Measurements from ENCODE around the gene HDGFL2.
A peak's percentile ranks its signal among the peaks of the same experiment; 100 is the strongest.

Gene HDGFL2

GRCh38 chr19:4471403-4472173, 509 bp upstream of the HDGFL2 start:
- peak; percentile 100 for DNase-seq

- no peak for DNase-seq
Observed at GRCh38 chr19:4473011-4473762, 1.1 kb downstream of the HDGFL2 start.

GRCh38 chr19:4473763-4474513, 1.8 kb downstream of the HDGFL2 start:
- DNase-seq = no peak

DNA sequence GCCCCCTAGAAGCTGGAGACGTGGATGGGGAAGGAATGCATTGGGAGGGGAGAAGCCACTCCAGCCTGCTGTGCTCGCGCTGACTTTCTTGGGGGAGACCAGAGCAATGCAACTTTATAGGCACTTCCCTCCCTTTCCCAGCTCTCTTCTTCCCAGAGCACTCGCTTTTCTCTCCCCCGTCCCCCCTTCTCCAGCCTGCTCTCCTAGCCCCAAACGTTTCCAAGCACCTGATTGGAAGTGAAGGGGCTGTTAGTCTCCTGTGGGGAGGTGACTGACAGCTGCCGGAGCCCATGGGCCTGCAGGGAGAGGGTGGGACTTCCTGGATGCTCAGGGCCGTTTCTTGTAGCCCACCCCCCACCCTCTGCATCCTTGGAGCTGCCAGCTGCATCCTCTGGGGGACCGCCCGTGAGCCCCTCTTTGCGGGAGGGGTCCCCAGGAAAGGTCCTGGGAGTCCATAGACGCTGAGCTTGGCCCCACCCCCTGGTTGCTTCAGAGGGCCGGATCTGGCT, 2.5 kb downstream of the HDGFL2 start:
- DNase-seq = no peak

GRCh38 chr19:4477034-4477801, 5.1 kb downstream of the HDGFL2 start:
- DNase-seq = no peak

DNA sequence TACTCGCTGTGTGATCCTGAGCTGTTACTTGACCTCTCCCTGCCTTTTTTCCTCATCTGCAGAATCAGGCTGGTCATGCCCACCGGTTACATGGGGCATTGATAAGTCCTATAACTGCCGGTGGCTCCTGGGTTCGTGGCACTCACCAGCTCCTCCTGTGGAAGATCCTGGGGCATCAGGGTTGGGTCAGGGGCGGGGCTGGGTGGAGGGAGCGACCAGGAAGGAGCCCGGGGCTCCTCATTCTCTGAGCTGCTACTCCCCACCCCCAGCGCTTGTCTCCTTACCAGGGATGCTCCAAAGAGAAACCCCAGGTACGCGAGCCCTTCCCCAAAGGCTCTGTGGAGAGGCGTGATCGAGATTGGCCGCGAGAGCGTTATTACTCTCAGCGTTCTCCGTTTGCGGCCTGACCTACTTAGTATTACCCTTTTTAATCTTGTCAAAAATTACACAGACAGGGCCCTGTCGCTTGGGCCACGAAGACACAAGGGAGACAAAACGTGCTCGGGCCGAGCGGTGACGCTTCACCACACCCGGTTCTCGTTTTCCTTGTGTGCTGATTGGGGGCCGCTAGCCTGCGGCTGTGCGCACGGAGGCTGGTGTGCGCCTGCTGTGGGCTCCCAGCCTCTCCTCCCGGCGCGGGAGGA, 10.7 kb downstream of the HDGFL2 start:
- no peak for DNase-seq

GRCh38 chr19:4483385-4483784, 11.3 kb downstream of the HDGFL2 start:
- DNase-seq = no peak

DNA sequence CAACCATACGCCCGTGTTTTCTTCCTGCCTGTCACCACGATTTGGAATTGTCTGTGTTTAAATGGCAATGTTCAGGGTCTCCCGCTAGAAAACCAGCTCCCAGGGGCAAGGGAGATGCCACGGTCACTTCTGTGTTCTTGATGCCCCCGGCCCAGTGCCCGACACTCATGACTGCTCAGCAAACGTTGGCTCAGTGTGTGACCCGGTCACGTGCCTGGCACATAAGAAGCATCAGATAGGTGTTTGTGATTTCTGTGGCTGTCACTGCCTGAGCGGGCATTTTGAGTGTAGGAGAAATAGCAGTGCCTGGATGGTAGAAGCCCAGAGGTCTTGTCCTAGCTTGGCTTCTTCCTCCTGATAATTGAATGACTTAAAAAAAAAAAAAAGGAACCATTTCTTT, 15.5 kb downstream of the HDGFL2 start:
- DNase-seq = no peak

DNA sequence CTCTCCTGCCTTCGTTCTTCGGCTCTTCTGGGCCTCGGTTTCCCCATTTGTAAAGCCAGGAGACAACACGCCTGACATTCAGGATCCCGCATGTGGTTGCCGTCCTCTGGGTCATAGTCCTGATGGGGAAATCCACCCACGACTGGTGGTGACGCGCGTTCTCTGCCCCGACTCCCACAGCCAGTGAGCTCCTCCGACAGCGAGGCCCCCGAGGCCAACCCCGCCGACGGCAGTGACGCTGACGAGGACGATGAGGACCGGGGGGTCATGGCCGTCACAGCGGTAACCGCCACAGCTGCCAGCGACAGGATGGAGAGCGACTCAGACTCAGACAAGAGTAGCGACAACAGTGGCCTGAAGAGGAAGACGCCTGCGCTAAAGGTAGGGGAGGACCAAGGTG, 16.4 kb downstream of the HDGFL2 start:
- DNase-seq = no peak

GRCh38 chr19:4491446-4491845, 19.3 kb downstream of the HDGFL2 start:
- DNase-seq = no peak

GRCh38 chr19:4492337-4493103, 20.4 kb downstream of the HDGFL2 start:
- no peak for DNase-seq

DNA sequence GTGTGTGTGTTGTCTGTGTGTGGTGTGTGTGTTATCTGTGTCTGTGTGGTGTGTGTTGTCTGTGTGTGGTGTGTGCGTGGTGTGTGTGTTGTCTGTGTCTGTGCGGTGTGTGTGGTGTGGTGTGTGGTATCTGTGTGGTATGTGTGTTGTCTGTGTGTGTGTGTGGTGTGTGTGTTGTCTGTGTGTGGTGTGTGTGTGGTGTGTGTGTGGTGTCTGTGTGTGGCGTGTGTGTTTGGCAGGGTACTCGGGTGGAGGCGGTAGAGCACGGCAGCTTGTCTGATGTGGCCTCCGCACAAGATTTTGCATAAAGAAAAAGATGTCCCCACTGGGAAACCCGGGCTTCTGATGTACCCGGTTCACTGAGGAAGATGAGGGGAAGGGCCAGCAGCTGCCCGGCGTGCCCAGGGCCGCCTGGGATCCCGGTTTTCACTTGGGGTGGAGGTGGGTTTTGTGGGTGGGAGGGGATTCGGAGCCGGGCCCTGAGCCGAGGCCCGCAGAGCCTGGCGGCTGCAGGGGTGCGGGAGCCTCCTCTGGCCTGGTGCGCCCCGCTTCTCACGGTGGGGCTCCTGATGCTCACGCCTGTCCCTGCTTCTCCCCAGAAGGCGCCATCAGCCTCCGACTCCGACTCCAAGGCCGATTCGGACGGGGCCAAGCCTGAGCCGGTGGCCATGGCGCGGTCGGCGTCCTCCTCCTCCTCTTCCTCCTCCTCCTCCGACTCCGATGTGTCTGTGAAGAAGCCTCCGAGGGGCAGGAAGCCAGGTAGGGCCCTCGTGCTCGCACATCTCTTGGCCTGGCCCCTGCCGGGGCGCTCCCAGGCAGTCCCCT, 21.2 kb downstream of the HDGFL2 start:
- DNase-seq = no peak

GRCh38 chr19:4493929-4494690, 22.0 kb downstream of the HDGFL2 start:
- DNase-seq = no peak

DNA sequence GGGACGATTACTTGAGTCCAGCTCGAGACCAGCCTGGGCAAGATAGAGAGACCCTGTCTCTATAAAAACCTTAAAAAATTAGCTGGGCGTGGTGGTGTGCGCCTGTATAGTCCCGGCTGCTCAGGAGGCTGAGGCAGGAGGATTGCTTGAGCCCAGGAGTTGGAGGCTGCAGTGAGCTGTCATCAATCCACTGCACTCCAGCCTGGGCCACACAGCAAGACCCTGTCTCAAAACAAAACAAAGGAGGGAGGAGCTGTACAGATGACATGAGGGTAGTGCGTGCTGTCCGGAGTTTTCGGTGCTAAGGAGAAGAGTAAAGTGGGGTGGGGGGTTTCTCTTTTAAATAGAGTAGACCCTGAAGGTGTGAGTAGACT, 22.6 kb downstream of the HDGFL2 start:
- DNase-seq = no peak

DNA sequence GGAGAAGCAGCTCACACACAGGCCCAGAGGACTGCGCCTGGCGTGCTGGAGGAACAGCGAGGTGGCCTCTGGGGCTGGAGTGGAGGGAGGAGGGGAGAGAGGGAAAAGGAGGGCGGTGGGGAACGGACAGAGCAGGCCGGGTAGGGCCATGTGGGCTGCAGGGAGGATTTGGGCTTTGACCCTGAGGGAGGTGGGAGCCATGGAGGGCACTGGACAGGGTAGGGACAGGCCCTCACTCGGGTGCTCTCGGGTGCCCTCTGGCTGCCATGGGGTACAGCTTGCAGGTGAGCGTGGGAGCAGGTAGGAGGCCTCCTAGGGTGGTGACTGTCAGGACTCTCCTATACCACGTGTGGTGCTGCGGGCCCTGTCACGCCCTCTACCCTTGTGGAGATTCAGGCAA, 23.4 kb downstream of the HDGFL2 start:
- no peak for DNase-seq

DNA sequence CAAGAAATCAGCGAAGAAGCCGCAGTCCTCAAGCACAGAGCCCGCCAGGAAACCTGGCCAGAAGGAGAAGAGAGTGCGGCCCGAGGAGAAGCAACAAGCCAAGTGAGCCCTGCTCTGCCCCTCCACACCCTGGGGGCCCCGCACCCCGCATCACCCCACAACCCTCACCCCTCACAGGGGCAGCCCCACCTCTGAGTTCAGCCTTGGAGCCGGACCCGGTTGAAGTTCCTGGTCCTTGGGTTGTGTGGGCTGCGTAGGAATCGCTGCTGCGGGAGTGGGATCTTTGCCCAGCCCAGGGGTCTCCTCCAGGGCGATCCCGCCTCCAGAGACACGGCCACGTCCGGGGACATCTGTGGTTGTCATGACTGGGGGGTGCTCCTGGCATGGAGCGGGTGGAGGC, 24.2 kb downstream of the HDGFL2 start:
- DNase-seq = no peak

- no peak for DNase-seq
Observed at GRCh38 chr19:4497770-4498389, 25.8 kb downstream of the HDGFL2 start.

- no peak for DNase-seq
Observed at GRCh38 chr19:4498694-4499093, 26.6 kb downstream of the HDGFL2 start.

DNA sequence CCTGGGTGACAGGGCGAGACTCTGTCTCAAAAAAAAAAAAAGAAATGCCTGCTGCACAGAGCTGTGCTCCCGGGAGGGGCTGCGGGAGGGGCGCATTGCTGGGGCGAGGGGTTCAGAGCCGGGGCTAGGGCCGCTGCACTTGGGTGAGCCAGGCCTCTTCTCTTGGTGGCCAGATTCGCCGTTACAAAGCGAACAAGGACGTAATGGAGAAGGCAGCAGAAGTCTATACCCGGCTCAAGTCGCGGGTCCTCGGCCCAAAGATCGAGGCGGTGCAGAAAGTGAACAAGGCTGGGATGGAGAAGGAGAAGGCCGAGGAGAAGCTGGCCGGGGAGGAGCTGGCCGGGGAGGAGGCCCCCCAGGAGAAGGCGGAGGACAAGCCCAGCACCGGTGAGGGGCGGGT, 27.2 kb downstream of the HDGFL2 start:
- DNase-seq = no peak

Data from SIG-M5 (cell line).